SK-N-MC (cell line): ENCODE results near the gene THBS2.

Experiments used
- EZH2 ChIP-seq: fragments of 200-600 bp; sonication (generic); IDR thresholded peaks from one replicate; pipeline ENCODE4 v1.6.1; 2017; ENCODE audit warnings: antibody characterized with exemption
- FOXP2 ChIP-seq: optimal IDR thresholded peaks from 2 replicates; pipeline ENCODE3; 2011; ENCODE audit warnings: mild to moderate bottlenecking, moderate library complexity; ENCODE audit not compliant: insufficient read depth; ENCODE audit errors: extremely low read length, control extremely low read depth
- POLR2AphosphoS5 ChIP-seq: IDR thresholded peaks from 2 replicates; pipeline ENCODE4 v1.6.1; 2012; ENCODE audit warnings: mild to moderate bottlenecking, low read depth, low read length, borderline replicate concordance

DNA sequence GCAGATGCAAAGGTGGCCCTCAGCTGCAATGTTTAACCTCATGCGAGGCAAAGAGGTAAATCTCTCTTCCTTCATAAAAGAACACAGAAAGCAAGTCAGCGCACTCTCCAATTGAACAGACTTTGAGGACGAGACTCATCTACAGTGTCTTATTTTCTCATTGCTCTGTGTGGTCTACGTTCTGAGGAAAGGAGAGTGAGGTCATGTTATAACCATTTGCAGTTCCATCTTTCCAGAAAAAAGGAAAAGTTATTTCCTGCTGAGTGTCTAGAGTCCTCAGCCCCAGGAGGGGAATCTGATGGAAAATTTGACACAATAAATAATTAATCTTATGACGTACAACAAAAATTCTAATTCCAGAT, 35.6 kb upstream of the THBS2 start:
- TF ChIP-seq POLR2AphosphoS5 (no peak), EZH2 (no peak), FOXP2 (no peak)
